22Rv1 (cell line): ENCODE measurements around the gene TAPBP.

Experiments
- ZFX ChIP-seq: fragments of 450-650 bp; IDR thresholded peaks from 2 replicates; pipeline ENCODE4 v1.6.1; 2017; ENCODE audit warnings: antibody characterized with exemption, borderline replicate concordance
- TF ChIP-seq, protein P1 (sequence below): fragments of 450-650 bp; IDR thresholded peaks from 2 replicates; pipeline ENCODE4 v1.5.1; 2017; ENCODE audit warnings: mild to moderate bottlenecking

- TF ChIP-seq, protein P1, sequence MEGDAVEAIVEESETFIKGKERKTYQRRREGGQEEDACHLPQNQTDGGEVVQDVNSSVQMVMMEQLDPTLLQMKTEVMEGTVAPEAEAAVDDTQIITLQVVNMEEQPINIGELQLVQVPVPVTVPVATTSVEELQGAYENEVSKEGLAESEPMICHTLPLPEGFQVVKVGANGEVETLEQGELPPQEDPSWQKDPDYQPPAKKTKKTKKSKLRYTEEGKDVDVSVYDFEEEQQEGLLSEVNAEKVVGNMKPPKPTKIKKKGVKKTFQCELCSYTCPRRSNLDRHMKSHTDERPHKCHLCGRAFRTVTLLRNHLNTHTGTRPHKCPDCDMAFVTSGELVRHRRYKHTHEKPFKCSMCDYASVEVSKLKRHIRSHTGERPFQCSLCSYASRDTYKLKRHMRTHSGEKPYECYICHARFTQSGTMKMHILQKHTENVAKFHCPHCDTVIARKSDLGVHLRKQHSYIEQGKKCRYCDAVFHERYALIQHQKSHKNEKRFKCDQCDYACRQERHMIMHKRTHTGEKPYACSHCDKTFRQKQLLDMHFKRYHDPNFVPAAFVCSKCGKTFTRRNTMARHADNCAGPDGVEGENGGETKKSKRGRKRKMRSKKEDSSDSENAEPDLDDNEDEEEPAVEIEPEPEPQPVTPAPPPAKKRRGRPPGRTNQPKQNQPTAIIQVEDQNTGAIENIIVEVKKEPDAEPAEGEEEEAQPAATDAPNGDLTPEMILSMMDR: no peak
- TF ChIP-seq ZFX: no peak
Measured at GRCh38 chr6:33339193-33339592, 25.3 kb upstream of the TAPBP start.
